SKM-1 treated with dmso at 0.1 percent for 144 hours (cell line): ENCODE data around the gene CEP104.
"Not testable (repeated sequence)": the region's sequence is repeated elsewhere in the genome, so short reads cannot be mapped to it uniquely, and the experiment has no call there.

Experiments
- DNase-seq: peaks from one replicate; lab custom pipeline; 2025; ENCODE audit not compliant: unreplicated experiment; lab: John Stamatoyannopoulos, UW

CEP104 gene

GRCh38 chr1:3803905-3804626 is 52.9 kb downstream of the CEP104 start:
- DNase-seq = no peak

GRCh38 chr1:3800795-3801194 is 56.2 kb downstream of the CEP104 start:
- DNase-seq = not testable (repeated sequence)

GRCh38 chr1:3799976-3800685 is 56.9 kb downstream of the CEP104 start:
- DNase-seq = no peak

GRCh38 chr1:3796215-3797061 is 60.6 kb downstream of the CEP104 start, which contains the start of gene LRRC47:
Gene LRRC47, minus strand, starts transcription at chr1:3796498. Its CDS starts 22 bp downstream, at chr1:3796476.
- DNase-seq = peak; percentile 79

GRCh38 chr1:3795453-3796214 is 61.4 kb downstream of the CEP104 start:
- DNase-seq = no peak

GRCh38 chr1:3790952-3791351 is 66.1 kb downstream of the CEP104 start:
- no peak for DNase-seq

GRCh38 chr1:3790500-3790923 is 66.5 kb downstream of the CEP104 start:
- DNase-seq = no peak

GRCh38 chr1:3789421-3790300 is 67.3 kb downstream of the CEP104 start:
- DNase-seq = no peak

- DNase-seq = no peak
Measured at GRCh38 chr1:3788756-3789420, 68.1 kb downstream of the CEP104 start.

- no peak for DNase-seq
Measured at GRCh38 chr1:3787745-3788605, 69.0 kb downstream of the CEP104 start.

GRCh38 chr1:3787349-3787715 is 69.7 kb downstream of the CEP104 start:
- no peak for DNase-seq

- no peak for DNase-seq
Measured at GRCh38 chr1:3786468-3787348, 70.3 kb downstream of the CEP104 start.

- no peak for DNase-seq
Measured at GRCh38 chr1:3785456-3786157, 71.4 kb downstream of the CEP104 start.

- DNase-seq = no peak
Measured at GRCh38 chr1:3785045-3785444, 72.0 kb downstream of the CEP104 start.

GRCh38 chr1:3783651-3784474 is 73.1 kb downstream of the CEP104 start:
- DNase-seq = no peak

GRCh38 chr1:3780901-3781300 is 76.1 kb downstream of the CEP104 start:
- no peak for DNase-seq
